Tibial artery (tissue), 4 donors: ENCODE results near the gene CERK.

Source experiments
- DNase-seq, 2 donors: peaks; one replicate each; pipeline ENCODE4 v3.0.0-alpha.2; 2019
- H3K27ac ChIP-seq, 2 donors: fragments of 200-600 bp; sonication (generic) in 1 of 2; 1 replicate in 1 of 2; 2 replicates in 1 of 2; pipeline ENCODE4 v1.5.1; 2018 to 2019; ENCODE audit warnings: mild to moderate bottlenecking in 1 of 2
- H3K27me3 ChIP-seq, 2 donors: fragments of 200-600 bp; sonication (generic) in 1 of 2; one replicate each; pipeline versions ENCODE4 v1.5.1 to v1.6.0; 2016 to 2019
- H3K36me3 ChIP-seq, 3 donors: fragments of 200-600 bp; sonication (generic) in 2 of 3; one replicate each; pipeline ENCODE4 v1.5.1; 2016 to 2019; ENCODE audit warnings: mild to moderate bottlenecking in 2 of 3
- H3K4me1 ChIP-seq, 4 donors: fragments of 200-600 bp; sonication (generic) in 2 of 4; 1 replicate in 3 of 4; 2 replicates in 1 of 4; pipeline ENCODE4 v1.5.1; 2016 to 2019
- H3K4me3 ChIP-seq, 2 donors: fragments of 200-600 bp; sonication (generic) in 1 of 2; 1 replicate in 1 of 2; 2 replicates in 1 of 2; pipeline ENCODE4 v1.5.1; 2018 to 2019; ENCODE audit warnings: mild to moderate bottlenecking in 2 of 2
- H3K9me3 ChIP-seq, 3 donors: fragments of 200-600 bp; sonication (generic) in 1 of 3; one replicate each; pipeline ENCODE4 v1.5.1; 2016 to 2019
- intact Hi-C: fragments of 100-400 bp; cut with DNase I; formaldehyde crosslinking; loops from one replicate; pipeline ENCODE4 v1.15.0; 2023; ENCODE audit warnings: low total_unique reads
- TF ChIP-seq, protein P1 (sequence below), 2 experiments: fragments of 200-600 bp in 1 of 2; fragments of 450-650 bp in 1 of 2; IDR thresholded peaks; one replicate each; pipeline ENCODE4 v1.5.1; 2017 to 2019; ENCODE audit warnings: antibody characterized with exemption in 2 of 2, mild to moderate bottlenecking in 1 of 2, moderate library complexity in 1 of 2

The CERK gene

DNA sequence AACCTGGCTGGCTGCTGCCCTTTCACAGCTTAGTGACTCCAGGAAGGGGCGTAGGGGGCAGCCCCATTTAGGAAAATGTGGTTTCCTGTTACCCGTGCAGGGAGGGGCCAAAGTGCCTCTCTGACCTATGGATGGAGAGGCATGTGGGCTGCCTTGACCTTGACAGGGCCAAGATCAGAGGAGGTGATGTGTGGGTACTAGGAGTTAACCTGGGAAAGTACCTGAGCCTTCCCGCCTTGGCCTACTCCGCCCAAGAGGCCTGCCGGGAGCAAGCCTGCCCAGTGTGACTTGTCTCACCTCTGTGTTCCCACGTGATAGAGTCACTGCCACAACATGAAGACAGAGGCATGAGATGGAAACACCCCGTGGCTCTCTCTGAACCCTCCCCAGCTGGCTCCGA, 84.5 kb downstream of the CERK start:
- H3K4me1 ChIP-seq = peaks cover 0 to 20% (median 8%) of the 10 kb centered on the region in 4 donors
- H3K9me3 ChIP-seq = no peaks in the 10 kb centered on the region
- intact Hi-C loops = no loop called here
- H3K4me3 ChIP-seq = no peak overlapping the region
- H3K36me3 ChIP-seq = peaks cover 0 to 1% (median 0%) of the 10 kb centered on the region in 3 donors
- no peak for DNase-seq
- TF ChIP-seq, protein P1, sequence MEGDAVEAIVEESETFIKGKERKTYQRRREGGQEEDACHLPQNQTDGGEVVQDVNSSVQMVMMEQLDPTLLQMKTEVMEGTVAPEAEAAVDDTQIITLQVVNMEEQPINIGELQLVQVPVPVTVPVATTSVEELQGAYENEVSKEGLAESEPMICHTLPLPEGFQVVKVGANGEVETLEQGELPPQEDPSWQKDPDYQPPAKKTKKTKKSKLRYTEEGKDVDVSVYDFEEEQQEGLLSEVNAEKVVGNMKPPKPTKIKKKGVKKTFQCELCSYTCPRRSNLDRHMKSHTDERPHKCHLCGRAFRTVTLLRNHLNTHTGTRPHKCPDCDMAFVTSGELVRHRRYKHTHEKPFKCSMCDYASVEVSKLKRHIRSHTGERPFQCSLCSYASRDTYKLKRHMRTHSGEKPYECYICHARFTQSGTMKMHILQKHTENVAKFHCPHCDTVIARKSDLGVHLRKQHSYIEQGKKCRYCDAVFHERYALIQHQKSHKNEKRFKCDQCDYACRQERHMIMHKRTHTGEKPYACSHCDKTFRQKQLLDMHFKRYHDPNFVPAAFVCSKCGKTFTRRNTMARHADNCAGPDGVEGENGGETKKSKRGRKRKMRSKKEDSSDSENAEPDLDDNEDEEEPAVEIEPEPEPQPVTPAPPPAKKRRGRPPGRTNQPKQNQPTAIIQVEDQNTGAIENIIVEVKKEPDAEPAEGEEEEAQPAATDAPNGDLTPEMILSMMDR (IDR thresholded peaks at IDR 0.05) = no peak
- no peaks in the 10 kb centered on the region for H3K27me3 ChIP-seq
- H3K27ac ChIP-seq = no peak overlapping the region

DNA sequence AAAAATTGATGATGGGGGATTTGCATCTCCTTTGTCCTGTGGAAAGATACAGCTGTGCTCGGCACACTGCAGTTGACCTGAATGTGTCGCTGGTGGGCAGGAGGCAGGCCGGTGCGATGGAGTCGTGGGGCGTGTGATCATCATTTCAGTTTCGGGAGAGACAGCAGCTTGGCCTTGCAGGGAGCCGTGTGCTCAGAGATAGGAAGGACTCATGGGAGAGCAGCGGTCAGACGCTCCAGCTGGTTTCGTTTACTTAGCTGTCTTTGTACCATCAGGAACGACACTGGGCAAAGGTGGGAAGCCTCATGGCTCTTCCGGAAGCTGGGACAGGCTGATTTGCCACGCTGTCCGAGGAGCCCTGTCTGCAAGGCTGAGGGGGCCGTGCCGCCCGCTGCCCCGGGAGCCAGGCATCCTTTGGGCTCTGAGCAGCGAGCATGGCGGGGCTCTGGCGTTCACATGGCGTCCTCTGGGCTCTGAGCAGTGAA, 85.2 kb downstream of the CERK start:
- no peaks in the 10 kb centered on the region for H3K27me3 ChIP-seq
- no peak overlapping the region for H3K27ac ChIP-seq
- DNase-seq = no peak
- H3K9me3 ChIP-seq = no peaks in the 10 kb centered on the region
- H3K36me3 ChIP-seq = no peaks in the 10 kb centered on the region
- H3K4me1 ChIP-seq = peaks cover 0 to 20% (median 8%) of the 10 kb centered on the region in 4 donors
- TF ChIP-seq, protein P1 (IDR thresholded peaks at IDR 0.05) = no peak
- intact Hi-C loops = no loop called here
- H3K4me3 ChIP-seq = no peak overlapping the region

DNA sequence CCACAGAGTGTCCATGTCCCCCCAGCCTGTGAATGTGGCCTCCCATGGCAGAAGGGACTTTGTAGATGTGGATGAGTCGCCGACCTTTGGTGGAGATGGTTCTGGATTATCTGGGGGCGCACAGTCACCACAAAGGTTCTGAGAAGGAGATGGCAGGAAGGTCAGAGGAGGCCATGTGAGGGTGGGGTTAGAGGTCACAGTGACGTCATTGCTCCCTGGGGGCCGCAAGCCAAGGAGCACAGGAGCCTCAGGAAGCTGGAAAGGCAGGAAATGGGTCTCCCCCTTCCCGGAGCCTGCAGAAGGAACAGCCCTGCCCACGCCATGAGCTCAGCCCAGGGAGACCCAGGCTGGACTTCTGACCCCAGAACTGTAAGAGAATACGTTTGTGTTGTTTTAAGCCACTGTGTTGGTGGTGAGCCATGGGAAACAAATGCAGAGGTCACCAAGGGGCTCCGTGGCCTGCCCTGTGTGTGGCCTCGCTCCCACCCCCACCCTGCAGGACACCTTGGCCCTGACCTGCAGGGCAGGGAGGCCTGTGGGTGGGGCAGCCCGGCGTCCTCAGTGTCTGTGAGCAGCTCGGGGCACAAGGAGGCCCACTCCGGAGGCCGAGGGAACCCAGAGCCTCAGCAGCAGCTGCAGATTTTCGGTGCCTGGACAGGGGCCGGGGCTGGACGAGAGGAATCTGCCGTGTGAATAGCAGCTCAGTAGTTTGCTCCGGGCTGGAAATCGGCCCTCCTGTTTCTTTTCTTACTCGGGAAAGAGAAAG, 85.8 kb downstream of the CERK start:
- Histone ChIP-seq H3K27ac (no peak overlapping the region), H3K36me3 (no peaks in the 10 kb centered on the region), H3K4me1 (peaks cover 0 to 20% (median 8%) of the 10 kb centered on the region in 4 donors), H3K4me3 (no peak overlapping the region), H3K27me3 (no peaks in the 10 kb centered on the region), H3K9me3 (no peaks in the 10 kb centered on the region)
- TF ChIP-seq, protein P1 (IDR thresholded peaks at IDR 0.05) = no peak
- intact Hi-C loops = no loop called here
- DNase-seq = no peak

DNA sequence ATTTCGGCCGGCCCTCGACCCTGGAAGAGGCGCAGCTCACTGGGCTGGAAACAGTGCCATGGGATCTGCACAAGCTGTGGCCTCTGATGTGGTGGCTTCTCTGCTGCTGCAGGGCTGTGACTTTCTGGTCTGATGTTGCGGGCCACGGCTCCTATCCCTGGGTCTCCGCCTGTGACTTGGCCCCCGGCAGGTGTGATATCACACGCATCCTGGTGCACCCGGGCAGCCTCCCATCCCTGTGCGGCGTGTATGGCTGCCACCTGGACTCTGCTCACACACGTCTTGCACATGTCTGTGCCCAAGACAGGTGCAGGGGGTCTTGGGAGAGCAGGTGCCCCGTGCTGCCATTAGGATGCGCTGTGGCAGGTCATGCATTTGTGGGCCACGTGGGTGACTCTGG, 86.7 kb downstream of the CERK start:
- no peak overlapping the region for H3K4me3 ChIP-seq
- intact Hi-C loops = no loop called here
- H3K27ac ChIP-seq = no peak overlapping the region
- no peaks in the 10 kb centered on the region for H3K36me3 ChIP-seq
- TF ChIP-seq, protein P1 (IDR thresholded peaks at IDR 0.05) = no peak
- DNase-seq = no peak
- no peaks in the 10 kb centered on the region for H3K9me3 ChIP-seq
- H3K4me1 ChIP-seq = peaks cover 0 to 20% (median 8%) of the 10 kb centered on the region in 4 donors
- no peaks in the 10 kb centered on the region for H3K27me3 ChIP-seq

DNA sequence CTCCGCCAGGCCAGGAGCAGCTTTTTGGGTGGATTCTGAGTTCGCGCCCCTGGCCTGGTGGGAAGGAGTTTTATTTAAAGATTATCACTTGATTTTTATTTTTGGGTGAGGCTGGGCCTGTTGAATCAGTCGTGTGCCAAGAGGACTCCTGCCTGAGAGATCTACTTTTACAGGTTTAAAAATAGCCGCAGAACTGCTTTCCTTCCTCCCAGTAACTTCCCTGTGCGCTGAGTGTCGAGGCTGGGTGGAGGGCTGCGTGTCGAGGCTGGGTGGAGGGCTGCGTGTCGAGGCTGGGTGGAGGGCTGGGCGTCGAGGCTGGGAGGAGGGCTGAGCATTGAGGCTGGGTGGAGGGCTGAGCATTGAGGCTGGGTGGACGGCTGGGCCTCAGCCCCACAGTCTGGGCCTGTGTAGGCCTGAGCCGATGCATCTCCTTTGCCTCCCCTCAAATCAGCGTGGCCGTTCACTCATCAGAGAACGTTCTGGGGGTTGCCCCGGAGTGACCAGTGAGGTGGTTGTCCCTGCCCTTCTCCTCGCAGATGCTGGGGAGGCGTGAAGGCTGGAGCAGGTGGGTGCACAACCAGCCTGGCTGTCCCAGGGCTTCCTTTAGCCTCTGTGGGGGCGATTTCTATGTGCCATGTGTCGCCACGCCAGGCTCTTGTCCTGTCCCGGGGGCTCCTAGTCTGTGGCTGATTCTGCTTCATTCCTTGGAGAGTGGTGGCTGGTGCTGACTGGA, 87.8 kb downstream of the CERK start:
- Histone ChIP-seq H3K4me3 (no peak overlapping the region), H3K27ac (no peak overlapping the region), H3K36me3 (no peaks in the 10 kb centered on the region), H3K9me3 (no peaks in the 10 kb centered on the region), H3K27me3 (no peaks in the 10 kb centered on the region), H3K4me1 (peaks cover 0 to 20% (median 8%) of the 10 kb centered on the region in 4 donors)
- DNase-seq = no peak
- intact Hi-C loops = no loop called here
- TF ChIP-seq, protein P1 (IDR thresholded peaks at IDR 0.05) = no peak
